Measurements from ENCODE around the gene DNALI1.

DNALI1 gene

GRCh38 chr1:37602750-37603694 is 46.3 kb downstream of the DNALI1 start:
- peak; percentile 16 for DNase-seq (ENCODE audit: low spot score)

DNA sequence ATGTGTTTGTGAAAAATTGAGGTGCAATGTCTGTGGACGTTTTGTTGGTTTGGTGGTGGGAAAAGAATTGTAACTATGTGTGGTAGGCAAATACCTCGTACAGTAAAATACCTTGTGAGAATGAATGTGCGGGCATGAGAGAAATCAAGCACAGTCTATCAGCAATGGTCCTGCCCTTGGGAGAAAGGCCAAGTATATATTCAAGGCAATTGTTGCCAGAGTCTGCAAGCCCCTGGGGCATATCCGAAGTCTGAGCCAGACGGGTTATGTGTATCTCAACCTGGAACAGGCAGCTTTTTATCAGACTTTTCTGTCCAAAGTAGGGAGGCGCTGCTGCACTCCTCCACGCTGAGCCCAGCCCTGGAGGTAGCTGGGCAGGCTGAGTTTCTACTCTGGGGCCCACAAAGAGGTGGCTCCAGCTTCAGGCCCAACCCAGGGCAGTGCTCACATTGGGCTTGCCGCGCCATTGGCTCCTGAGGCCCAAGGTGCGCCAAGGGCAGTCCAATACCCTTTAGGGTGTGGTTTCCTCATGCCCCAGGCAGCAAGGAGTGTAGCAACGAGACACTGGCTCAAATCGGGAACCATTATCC is 48.4 kb downstream of the DNALI1 start:
- DNase-seq (ENCODE audit: low spot score), result no peak

- no peak for DNase-seq (ENCODE audit: low spot score)
Measured at GRCh38 chr1:37605806-37606474, 49.2 kb downstream of the DNALI1 start.

GRCh38 chr1:37606481-37607263 is 49.9 kb downstream of the DNALI1 start:
- DNase-seq (ENCODE audit: low spot score), result peak; percentile 3

GRCh38 chr1:37609002-37609401 is 52.3 kb downstream of the DNALI1 start:
- no peak for DNase-seq (ENCODE audit: low spot score)

GRCh38 chr1:37609994-37610393 is 53.3 kb downstream of the DNALI1 start:
- no peak for DNase-seq (ENCODE audit: low spot score)

- no peak for DNase-seq (ENCODE audit: low spot score)
Measured at GRCh38 chr1:37612186-37612585, 55.4 kb downstream of the DNALI1 start.

GRCh38 chr1:37614105-37614504 is 57.4 kb downstream of the DNALI1 start:
- DNase-seq (ENCODE audit: low spot score), result no peak

GRCh38 chr1:37616330-37616729 is 59.6 kb downstream of the DNALI1 start:
- no peak for DNase-seq (ENCODE audit: low spot score)

Data from globus pallidus (tissue), 1 donor.